Keratinocyte (primary cell): Measurements from ENCODE around the gene WDR91. TPM values are rescaled to one million over a fixed set of nuclear protein-coding genes. Genes with fewer than 3 reads are reported as not detected.

Experiments
- DNase-seq: peaks from one replicate; pipeline ENCODE4 v3.0.0-alpha.2; 2011; ENCODE audit warnings: low read depth, missing footprints, low spot score
- FAIRE-seq: peaks from 2 replicates; lab custom pipeline; 2011; peaks lifted over from hg19 to GRCh38; lab: Jason Lieb, UNC
- H2AFZ ChIP-seq: 2 replicates; pipeline ENCODE4 v1.6.0; 2012; ENCODE audit warnings: low read length, control low read depth, inconsistent platforms; ENCODE audit not compliant: control insufficient read depth
- H3K27ac ChIP-seq: 2 replicates; pipeline ENCODE4 v1.5.1; 2011; ENCODE audit warnings: low read length; ENCODE audit not compliant: control insufficient read depth, insufficient read depth
- H3K27me3 ChIP-seq: 3 replicates; pipeline ENCODE4 v1.6.0; 2011; ENCODE audit warnings: low read length; ENCODE audit not compliant: control insufficient read depth, insufficient read depth; ENCODE audit errors: extremely low read depth
- H3K36me3 ChIP-seq, 2 experiments: 2 replicates in 1 of 2; 3 replicates in 1 of 2; pipeline ENCODE4 v1.5.1; 2011; ENCODE audit warnings: low read length in 2 of 2, mild to moderate bottlenecking in 1 of 2; ENCODE audit not compliant: control insufficient read depth in 2 of 2, insufficient read depth in 2 of 2; ENCODE audit errors: extremely low read depth in 1 of 2
- H3K4me1 ChIP-seq: 3 replicates; pipeline ENCODE4 v1.5.1; 2011; ENCODE audit warnings: low read length; ENCODE audit not compliant: control insufficient read depth, insufficient read depth; ENCODE audit errors: extremely low read depth
- H3K4me2 ChIP-seq: 3 replicates; pipeline ENCODE4 v1.6.0; 2011; ENCODE audit warnings: low read depth, low read length; ENCODE audit not compliant: control insufficient read depth, insufficient read depth; ENCODE audit errors: extremely low read depth
- H3K4me3 ChIP-seq, 3 experiments: fragments of 200-600 bp in 1 of 3; sonication (generic) in 1 of 3; 2 replicates in 2 of 3; 3 replicates in 1 of 3; pipeline ENCODE4 v1.5.1; 2011 to 2016; ENCODE audit warnings: low read length in 3 of 3, mild to moderate bottlenecking in 3 of 3, control low read depth in 2 of 3, inconsistent platforms in 1 of 3, low read depth in 1 of 3, mixed read lengths in 1 of 3, mixed run types in 1 of 3, moderate library complexity in 1 of 3; ENCODE audit not compliant: control insufficient read depth in 2 of 3, insufficient read depth in 2 of 3; ENCODE audit errors: extremely low read depth in 1 of 3
- H3K79me2 ChIP-seq: 2 replicates; pipeline ENCODE4 v1.6.0; 2012; ENCODE audit warnings: low read length; ENCODE audit not compliant: control insufficient read depth, insufficient read depth
- H3K9ac ChIP-seq: 3 replicates; pipeline ENCODE4 v1.6.0; 2011; ENCODE audit warnings: low read length; ENCODE audit not compliant: control insufficient read depth, insufficient read depth; ENCODE audit errors: extremely low read depth
- H3K9me1 ChIP-seq: 3 replicates; pipeline ENCODE4 v1.6.0; 2011; ENCODE audit warnings: low read length; ENCODE audit not compliant: control insufficient read depth, insufficient read depth; ENCODE audit errors: extremely low read depth
- H3K9me3 ChIP-seq: 2 replicates; pipeline ENCODE4 v1.5.1; 2012; ENCODE audit warnings: low read depth, low read length; ENCODE audit not compliant: control insufficient read depth
- H4K20me1 ChIP-seq: 3 replicates; pipeline ENCODE4 v1.6.0; 2011; ENCODE audit warnings: low read length; ENCODE audit not compliant: control insufficient read depth, insufficient read depth; ENCODE audit errors: extremely low read depth
- EZH2 ChIP-seq: IDR thresholded peaks from one replicate; pipeline ENCODE4 v1.6.1; 2012; ENCODE audit warnings: inconsistent platforms, mild to moderate bottlenecking, low read length, moderate library complexity
- dilution Hi-C: fragments of 300-500 bp; cut with MboI; formaldehyde crosslinking; loops from one replicate; pipeline ENCODE4 v1.7.0; 2020; ENCODE audit warnings: low sequenced_read_pairs; ENCODE audit not compliant: extremely low pct_ligation_motif_present
- polyA plus RNA-seq, 5 experiments: library from polyadenylated mRNA; depleted of rRNA in 3 of 5; stranded (reverse) in 3 of 5; stranded (forward) in 1 of 5; unstranded in 1 of 5; fragments of >200 nt; gene quantifications; 1 replicate in 1 of 5; 2 replicates in 3 of 5; 3 replicates in 1 of 5; pipeline versions ENCODE4 v1.2.1 to v1.2.3, GENCODE V29; 2011 to 2012; ENCODE audit warnings: missing spikeins in 2 of 5, low read depth in 1 of 5, low replicate concordance in 1 of 5
- TF ChIP-seq, protein P1 (sequence below), 3 experiments: IDR thresholded peaks in 1 of 3; conservative IDR thresholded peaks in 1 of 3; optimal IDR thresholded peaks in 1 of 3; 2 replicates in 2 of 3; 3 replicates in 1 of 3; pipeline versions ENCODE3 to v1.5.1; 2011; ENCODE audit warnings: low read length in 3 of 3, mild to moderate bottlenecking in 3 of 3, moderate library complexity in 2 of 3, control low read depth in 1 of 3, inconsistent platforms in 1 of 3; ENCODE audit not compliant: insufficient read depth in 2 of 3; ENCODE audit errors: extremely low read depth in 1 of 3

WDR91 gene
- polyA plus RNA-seq, 1 donor (not counting 4 experiments of a cell fraction or from before 2014, with no cell fraction given) = 22.5 TPM

- dilution Hi-C loops = no loop called here
- DNase-seq (no peak), FAIRE-seq (no peak)
- H3K9me1 ChIP-seq = peaks cover 2% of the 10 kb centered on the region
- no peak overlapping the region for H3K27ac ChIP-seq
- H3K4me2 ChIP-seq = no peak overlapping the region
- H3K9me3 ChIP-seq = no peaks in the 10 kb centered on the region
- no peak for TF ChIP-seq EZH2
- TF ChIP-seq, protein P1, sequence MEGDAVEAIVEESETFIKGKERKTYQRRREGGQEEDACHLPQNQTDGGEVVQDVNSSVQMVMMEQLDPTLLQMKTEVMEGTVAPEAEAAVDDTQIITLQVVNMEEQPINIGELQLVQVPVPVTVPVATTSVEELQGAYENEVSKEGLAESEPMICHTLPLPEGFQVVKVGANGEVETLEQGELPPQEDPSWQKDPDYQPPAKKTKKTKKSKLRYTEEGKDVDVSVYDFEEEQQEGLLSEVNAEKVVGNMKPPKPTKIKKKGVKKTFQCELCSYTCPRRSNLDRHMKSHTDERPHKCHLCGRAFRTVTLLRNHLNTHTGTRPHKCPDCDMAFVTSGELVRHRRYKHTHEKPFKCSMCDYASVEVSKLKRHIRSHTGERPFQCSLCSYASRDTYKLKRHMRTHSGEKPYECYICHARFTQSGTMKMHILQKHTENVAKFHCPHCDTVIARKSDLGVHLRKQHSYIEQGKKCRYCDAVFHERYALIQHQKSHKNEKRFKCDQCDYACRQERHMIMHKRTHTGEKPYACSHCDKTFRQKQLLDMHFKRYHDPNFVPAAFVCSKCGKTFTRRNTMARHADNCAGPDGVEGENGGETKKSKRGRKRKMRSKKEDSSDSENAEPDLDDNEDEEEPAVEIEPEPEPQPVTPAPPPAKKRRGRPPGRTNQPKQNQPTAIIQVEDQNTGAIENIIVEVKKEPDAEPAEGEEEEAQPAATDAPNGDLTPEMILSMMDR (optimal IDR thresholded peaks at IDR 0.05 in 1 of 3, IDR thresholded peaks at IDR 0.05 in 1 of 3, conservative IDR thresholded peaks at IDR 0.05 in 1 of 3; ENCODE audit: extremely low read depth in 1 of 3, insufficient read depth in 2 of 3, low read length in 3 of 3) = no peak
- peaks cover 3% of the 10 kb centered on the region for H3K79me2 ChIP-seq
- peaks cover 27% of the 10 kb centered on the region for H3K4me1 ChIP-seq
- peaks cover 31 to 39% of the 10 kb centered on the region in 2 experiments for H3K36me3 ChIP-seq
- no peak overlapping the region for H2AFZ ChIP-seq
- H3K27me3 ChIP-seq = no peaks in the 10 kb centered on the region
- no peak overlapping the region for H3K4me3 ChIP-seq
- no peaks in the 10 kb centered on the region for H4K20me1 ChIP-seq
- H3K9ac ChIP-seq = no peak overlapping the region
Observed at GRCh38 chr7:135195156-135195555, 16.2 kb downstream of the WDR91 start.

DNA sequence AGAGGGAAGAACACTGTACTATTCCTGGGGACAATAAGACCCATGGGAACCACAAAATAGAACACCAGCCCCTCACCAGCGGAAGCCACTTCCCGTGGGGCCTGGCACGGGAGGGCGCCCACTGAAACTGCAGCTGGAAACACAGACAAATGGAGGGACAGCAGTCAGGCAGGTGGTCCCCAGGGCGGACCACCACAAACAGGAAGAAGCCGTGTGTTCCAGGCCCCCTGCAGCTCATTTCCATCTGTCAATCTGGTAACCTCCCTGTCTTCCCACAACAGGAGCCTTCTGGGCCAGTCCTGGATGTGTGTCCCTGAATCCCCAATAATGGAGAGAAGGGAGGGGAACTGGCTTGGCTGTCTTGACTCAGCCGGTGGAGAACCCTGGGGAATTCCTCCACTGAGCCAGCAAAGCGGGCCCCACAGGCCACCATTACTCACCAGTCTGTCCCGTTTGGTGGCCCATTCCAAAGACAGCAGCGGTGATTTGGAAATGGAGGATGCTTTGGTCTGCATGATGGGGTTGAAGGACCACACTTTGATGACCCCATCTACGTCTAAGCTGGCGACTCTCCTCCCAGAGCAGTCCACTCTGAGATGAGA lies 16.7 kb downstream of the WDR91 start:
- dilution Hi-C loops = no loop called here
- Histone ChIP-seq H3K27me3 (no peaks in the 10 kb centered on the region), H3K79me2 (peaks cover 2% of the 10 kb centered on the region), H3K4me2 (no peak overlapping the region), H4K20me1 (no peaks in the 10 kb centered on the region), H3K4me3 (no peak overlapping the region), H3K9me1 (peaks cover 2% of the 10 kb centered on the region), H3K36me3 (peaks cover 28 to 36% of the 10 kb centered on the region in 2 experiments), H3K9me3 (no peaks in the 10 kb centered on the region), H3K4me1 (peaks cover 32% of the 10 kb centered on the region), H3K27ac (peak overlapping the region; percentile 14), H2AFZ (no peak overlapping the region), H3K9ac (no peak overlapping the region)
- no peak for FAIRE-seq
- DNase-seq = no peak
- TF ChIP-seq, protein P1 (optimal IDR thresholded peaks at IDR 0.05 in 1 of 3, IDR thresholded peaks at IDR 0.05 in 1 of 3, conservative IDR thresholded peaks at IDR 0.05 in 1 of 3; ENCODE audit: extremely low read depth in 1 of 3, insufficient read depth in 2 of 3, low read length in 3 of 3) = no peak
- TF ChIP-seq EZH2 = no peak
